ENCODE measurements around the gene PLEKHH3.
"Not testable (repeated sequence)": the region's sequence is repeated elsewhere in the genome, so short reads cannot be mapped to it uniquely, and the experiment has no call there.

The PLEKHH3 gene

DNA sequence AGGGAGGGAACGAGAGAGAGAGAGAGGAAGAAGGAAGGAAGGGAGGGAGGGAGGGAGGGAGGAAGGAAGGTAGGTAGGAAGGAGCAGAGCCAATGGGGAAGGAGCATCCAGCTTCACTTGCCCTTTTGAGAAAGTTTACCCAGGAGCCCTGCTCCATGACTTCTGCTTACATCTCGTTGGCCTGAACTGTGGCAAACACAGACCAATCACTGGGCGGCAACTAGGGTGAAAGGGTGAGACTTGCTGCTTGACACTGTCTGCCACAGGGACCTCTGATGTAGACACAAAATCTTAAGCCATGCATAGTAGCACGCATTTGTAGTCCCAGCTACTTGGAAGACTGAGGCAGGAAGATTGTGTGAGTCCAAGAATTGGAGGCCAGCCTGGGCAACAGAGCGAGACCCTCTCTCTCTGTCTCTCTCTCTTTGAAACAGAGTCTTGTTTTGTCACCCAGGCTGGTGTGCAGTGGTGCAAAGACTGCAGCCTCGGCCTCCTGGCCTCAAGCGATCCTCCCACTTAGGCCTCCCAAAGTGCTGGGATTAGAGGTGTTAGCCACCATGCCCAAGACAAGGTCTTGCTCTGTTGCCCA is 37.2 kb downstream of the PLEKHH3 start:
- no peak for DNase-seq (ENCODE audit: low read depth in 1 of 2, low spot score in 1 of 2)

DNA sequence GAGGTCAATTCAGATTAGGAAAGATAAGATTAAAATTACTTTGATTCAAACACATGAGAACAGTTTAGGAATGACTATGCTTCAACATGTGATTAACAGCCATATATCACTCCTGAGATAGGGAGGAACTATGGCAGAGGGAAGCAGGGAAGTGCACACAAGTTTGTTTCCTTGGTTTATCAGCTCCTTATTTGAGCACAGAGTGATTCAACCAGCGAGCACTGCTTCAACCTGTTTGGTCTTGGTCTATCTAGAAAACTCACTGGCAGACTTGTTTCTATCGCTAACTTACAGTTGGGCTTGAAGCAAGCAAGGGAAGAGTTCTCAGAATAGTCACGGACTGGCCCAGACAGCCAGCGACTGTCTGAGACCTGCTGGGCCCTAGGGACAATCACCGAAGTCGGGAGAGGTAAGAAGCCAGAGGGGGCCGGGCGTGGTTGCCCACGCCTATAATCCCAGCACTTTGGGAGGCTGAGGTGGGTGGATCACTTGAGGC is 43.8 kb downstream of the PLEKHH3 start:
- DNase-seq (ENCODE audit: low read depth in 1 of 2, low spot score in 1 of 2) = no peak

DNA sequence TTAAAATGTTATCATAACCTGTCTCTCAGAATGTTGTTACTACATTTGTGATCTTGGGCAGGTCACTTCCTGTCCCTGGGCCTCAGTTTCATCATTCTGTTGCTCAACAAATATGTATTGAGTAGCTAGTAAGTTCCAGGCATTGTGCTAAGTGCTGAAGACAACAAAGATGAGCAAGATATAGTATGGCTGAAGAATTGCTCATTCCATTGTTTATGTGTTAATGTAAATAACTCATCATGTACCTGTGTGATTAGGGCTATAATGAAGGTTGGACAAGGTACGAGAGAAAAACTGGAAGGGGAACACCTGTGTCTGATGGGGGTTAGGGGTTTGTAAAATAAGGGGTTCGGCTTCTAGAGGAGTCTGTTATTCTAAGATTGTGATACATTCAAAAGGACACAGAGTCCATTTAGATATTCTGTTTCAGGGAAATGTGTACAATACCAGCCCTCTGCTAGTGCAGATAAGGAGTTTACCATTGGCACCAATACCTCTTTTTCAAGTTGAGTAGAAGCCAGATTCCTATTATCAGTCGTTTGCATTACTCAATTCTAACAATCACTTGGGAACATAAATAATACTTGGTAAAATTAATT is 47.3 kb downstream of the PLEKHH3 start:
- DNase-seq (ENCODE audit: low read depth in 1 of 2, low spot score in 1 of 2) = no peak

DNA sequence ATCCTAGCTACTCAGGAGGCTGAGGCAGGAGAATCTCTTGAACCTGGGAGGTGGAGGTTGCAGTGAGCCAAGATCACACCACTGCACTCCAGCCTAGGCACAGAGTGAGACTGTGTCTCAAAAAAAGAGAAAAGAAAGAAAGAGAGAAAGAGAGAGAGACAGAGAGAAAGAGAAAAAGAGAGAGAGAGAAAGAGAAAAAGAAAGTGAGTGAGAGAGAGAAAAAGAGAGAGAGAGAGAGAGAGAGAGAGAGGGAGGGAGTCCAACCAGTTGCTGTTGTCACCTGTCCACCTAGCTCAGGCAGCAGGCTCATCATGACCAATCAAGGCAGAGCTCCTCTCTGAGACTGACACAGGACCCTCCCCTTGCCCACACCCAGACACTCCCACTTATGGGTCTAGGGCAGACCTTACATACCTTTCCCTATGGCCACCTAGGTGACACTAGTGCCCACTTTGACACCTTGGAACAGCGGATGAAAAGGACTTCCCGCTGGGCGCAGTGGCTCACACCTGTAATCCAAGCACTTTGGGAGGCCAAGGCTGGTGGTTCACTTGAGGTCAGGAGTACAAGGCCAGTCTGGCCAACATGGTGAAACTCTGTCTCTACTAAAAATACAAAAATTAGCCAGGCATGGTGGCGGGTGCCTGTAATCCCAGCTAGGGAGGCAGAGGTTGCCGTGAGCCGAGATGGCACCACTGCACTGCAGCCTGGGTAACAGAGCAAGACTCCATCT is 49.6 kb downstream of the PLEKHH3 start:
- DNase-seq (ENCODE audit: low read depth in 1 of 2, low spot score in 1 of 2) = not testable (repeated sequence)

DNA sequence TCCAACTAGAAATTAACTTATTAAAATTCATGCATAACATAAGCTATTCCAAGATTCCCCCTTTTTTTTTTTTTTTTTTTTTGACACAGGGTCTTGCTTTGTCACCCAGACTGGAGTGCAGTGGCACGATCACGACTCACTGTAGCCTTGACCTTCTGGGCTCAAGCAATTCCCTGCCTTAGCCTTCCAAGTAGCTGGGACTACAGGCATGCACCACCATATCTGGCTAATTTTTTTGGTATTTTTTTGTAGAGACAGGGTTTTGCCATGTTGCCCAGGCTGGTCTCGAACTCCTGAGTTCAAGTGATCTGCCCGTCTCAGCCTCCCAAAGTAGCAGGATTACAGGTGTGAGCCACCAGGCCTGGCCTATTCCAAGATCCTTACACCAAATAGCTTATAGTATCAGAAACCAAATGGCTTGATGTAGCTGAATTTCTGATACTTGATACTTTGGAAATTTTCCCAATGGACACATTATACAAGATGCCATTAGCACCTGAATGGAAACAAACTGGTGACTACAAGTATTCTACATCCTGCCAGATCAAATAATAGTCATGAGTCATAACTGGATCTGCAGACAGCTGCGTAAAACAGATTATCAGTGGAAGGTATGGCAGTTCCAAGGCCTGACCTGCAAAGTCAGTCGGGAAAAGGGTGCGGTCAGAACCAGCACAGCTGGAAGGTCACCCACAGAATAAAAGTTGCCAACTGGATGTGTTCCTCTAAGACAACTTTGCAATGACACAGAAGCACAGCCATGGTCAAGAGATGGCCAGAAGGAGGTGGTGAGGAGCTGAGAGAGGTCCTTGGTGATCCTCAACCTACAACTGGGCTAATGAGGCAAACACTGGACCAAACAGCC is 52.8 kb downstream of the PLEKHH3 start:
- no peak for DNase-seq (ENCODE audit: low read depth in 1 of 2, low spot score in 1 of 2)

DNA sequence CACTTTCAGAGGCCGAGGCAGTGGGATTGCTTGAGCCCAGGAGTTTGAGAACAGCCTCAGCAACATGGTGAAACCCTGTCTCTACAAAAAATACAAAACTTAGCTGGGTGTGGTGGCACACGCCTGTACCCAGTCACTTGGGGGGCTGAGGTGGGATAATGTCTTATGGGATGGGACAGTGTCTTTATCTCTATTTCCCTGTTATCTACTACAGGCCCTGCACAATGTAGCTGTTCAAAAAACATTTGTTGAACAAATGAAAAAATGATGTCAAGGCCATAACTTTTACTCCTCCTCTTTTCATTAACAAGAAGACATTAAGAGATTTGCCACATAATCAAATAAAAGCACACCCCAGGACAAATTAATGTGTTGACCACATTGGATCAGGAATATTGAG is 53.5 kb downstream of the PLEKHH3 start:
- DNase-seq (ENCODE audit: low read depth in 1 of 2, low spot score in 1 of 2) = no peak

DNA sequence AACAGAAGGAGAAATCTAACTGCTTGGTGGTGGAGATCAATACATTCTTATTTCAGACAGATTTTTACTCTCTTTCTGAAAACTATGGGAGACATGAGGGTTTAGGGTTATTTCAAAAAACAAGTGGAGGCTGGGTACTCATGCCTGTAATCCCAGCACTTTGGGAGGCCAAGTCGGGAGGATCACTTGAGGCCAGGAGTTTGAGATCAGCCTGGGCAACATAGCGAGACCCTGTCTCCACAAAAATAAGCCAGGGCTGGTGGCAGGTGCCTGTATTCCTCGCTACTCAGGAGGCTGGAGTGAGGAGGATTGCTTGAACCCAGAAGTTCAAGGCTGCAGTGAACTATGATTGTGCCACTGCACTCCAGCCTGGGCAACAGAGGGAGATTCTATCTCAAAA is 54.8 kb downstream of the PLEKHH3 start:
- DNase-seq (ENCODE audit: low read depth in 1 of 2, low spot score in 1 of 2) = not testable (repeated sequence)

DNA sequence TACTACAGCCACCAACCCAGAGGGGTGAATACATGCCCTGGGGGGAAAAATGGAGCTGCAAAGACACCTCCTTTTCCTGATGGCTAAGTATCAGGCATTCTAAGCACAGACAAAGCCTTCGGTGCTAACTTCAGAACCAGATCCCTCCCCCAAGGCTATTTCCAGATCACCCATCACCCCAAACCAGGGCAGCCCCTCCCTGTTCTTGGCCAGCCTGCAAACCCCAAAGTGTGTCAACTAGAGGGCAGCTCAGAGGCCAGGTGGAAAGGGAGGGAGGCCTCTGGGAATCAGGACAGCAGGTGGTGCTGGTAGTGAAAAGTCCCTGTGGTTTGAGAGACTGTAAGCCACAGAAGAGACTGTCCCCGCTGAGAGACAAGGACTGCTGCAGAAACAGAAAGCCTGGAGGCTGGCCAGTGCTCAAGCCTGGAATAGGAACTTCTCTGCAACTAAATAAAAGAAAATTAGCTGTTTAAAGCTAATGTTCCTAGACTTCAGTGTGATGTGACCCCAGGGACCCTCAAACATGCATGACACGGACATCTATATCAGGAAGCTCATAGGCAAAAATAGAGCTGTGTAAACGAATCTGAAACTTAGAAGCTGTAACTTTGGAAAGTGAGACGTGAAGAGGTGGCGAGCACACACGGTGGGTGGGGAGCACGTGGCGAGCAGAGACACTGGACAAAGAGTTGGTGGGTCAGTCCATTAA is 58.2 kb downstream of the PLEKHH3 start:
- DNase-seq (ENCODE audit: low read depth in 1 of 2, low spot score in 1 of 2) = no peak

DNA sequence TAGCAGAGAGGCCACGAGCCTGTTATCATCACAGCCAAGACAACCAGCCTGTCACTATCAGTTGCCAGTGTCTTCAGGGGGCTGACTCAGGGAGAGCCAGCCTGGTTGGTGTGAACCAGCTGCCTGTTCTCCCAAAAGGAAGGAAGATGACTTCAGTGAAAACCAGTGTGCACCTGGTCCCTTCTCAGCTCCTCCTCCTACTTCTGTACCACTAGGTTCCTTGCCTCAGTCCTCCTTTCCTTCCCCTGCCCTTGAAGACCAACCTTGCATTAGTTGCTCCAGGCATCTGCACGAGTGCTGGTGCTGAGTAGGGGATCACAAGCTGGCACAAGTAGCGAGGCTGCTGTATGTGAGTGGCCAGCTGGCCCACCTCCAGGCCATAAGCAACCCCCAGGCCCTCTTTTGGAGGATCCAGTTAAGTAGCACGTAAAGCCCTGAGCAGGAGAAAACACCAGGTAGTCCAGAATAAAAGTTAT is 58.8 kb downstream of the PLEKHH3 start:
- no peak for DNase-seq (ENCODE audit: low read depth in 1 of 2, low spot score in 1 of 2)

Measured in activated CD4-positive, alpha-beta T cell treated with anti-CD3 and anti-CD28 coated beads, Interleukin-2, amount 50 U/mL, for 24 hours (primary cell).